ENCODE data around the gene DENND2A.

The DENND2A gene

GRCh38 chr7:140604760-140605159 is 35.9 kb downstream of the DENND2A start:
- H3K4me1 ChIP-seq (ENCODE audit: control insufficient read depth, insufficient read depth, low read length, poor library complexity, severe bottlenecking), result no peaks in the 10 kb centered on the region

GRCh38 chr7:140604076-140604475 is 36.5 kb downstream of the DENND2A start:
- Histone ChIP-seq H3K27ac (ENCODE audit: insufficient read depth, low read length, poor library complexity, severe bottlenecking) (no peak overlapping the region), H3K4me3 (ENCODE audit: insufficient read depth, low read depth, low read length, poor library complexity, severe bottlenecking) (no peak overlapping the region), H3K4me1 (ENCODE audit: control insufficient read depth, insufficient read depth, low read length, poor library complexity, severe bottlenecking) (no peaks in the 10 kb centered on the region), H3K9me3 (ENCODE audit: control insufficient read depth, low read length) (no peaks in the 10 kb centered on the region), H3K27me3 (replicated peaks; ENCODE audit: control insufficient read depth, insufficient read depth, low read length, poor library complexity, severe bottlenecking) (peaks cover under 1% of the 10 kb centered on the region), H3K36me3 (ENCODE audit: control insufficient read depth, insufficient read depth, low read length) (no peaks in the 10 kb centered on the region)
- DNase-seq, result no peak

More at GRCh38 chr7:140604760-140605159, 35.9 kb downstream of the DENND2A start:
- Histone ChIP-seq H3K27ac (ENCODE audit: insufficient read depth, low read length, poor library complexity, severe bottlenecking) (no peak overlapping the region), H3K27me3 (replicated peaks; ENCODE audit: control insufficient read depth, insufficient read depth, low read length, poor library complexity, severe bottlenecking) (no peaks in the 10 kb centered on the region), H3K36me3 (ENCODE audit: control insufficient read depth, insufficient read depth, low read length) (no peaks in the 10 kb centered on the region), H3K4me3 (ENCODE audit: insufficient read depth, low read depth, low read length, poor library complexity, severe bottlenecking) (no peak overlapping the region), H3K9me3 (ENCODE audit: control insufficient read depth, low read length) (no peaks in the 10 kb centered on the region)
- no peak for DNase-seq

GRCh38 chr7:140601566-140602174 is 38.9 kb downstream of the DENND2A start:
- no peak overlapping the region for H3K27ac ChIP-seq (ENCODE audit: insufficient read depth, low read length, poor library complexity, severe bottlenecking)
- peaks cover 3% of the 10 kb centered on the region for H3K27me3 ChIP-seq (replicated peaks; ENCODE audit: control insufficient read depth, insufficient read depth, low read length, poor library complexity, severe bottlenecking)
- no peaks in the 10 kb centered on the region for H3K36me3 ChIP-seq (ENCODE audit: control insufficient read depth, insufficient read depth, low read length)

GRCh38 chr7:140600341-140600740 is 40.3 kb downstream of the DENND2A start:
- Histone ChIP-seq H3K9me3 (ENCODE audit: control insufficient read depth, low read length) (no peaks in the 10 kb centered on the region), H3K4me3 (ENCODE audit: insufficient read depth, low read depth, low read length, poor library complexity, severe bottlenecking) (no peak overlapping the region), H3K27me3 (replicated peaks; ENCODE audit: control insufficient read depth, insufficient read depth, low read length, poor library complexity, severe bottlenecking) (peaks cover 3% of the 10 kb centered on the region), H3K27ac (ENCODE audit: insufficient read depth, low read length, poor library complexity, severe bottlenecking) (no peak overlapping the region), H3K36me3 (ENCODE audit: control insufficient read depth, insufficient read depth, low read length) (no peaks in the 10 kb centered on the region), H3K4me1 (ENCODE audit: control insufficient read depth, insufficient read depth, low read length, poor library complexity, severe bottlenecking) (no peaks in the 10 kb centered on the region)
- no peak for DNase-seq

More at GRCh38 chr7:140601566-140602174, 38.9 kb downstream of the DENND2A start:
- Histone ChIP-seq H3K4me3 (ENCODE audit: insufficient read depth, low read depth, low read length, poor library complexity, severe bottlenecking) (no peak overlapping the region), H3K4me1 (ENCODE audit: control insufficient read depth, insufficient read depth, low read length, poor library complexity, severe bottlenecking) (no peaks in the 10 kb centered on the region), H3K9me3 (ENCODE audit: control insufficient read depth, low read length) (no peaks in the 10 kb centered on the region)
- no peak for DNase-seq

GRCh38 chr7:140597428-140597949 is 43.1 kb downstream of the DENND2A start:
- H3K27me3 ChIP-seq (replicated peaks; ENCODE audit: control insufficient read depth, insufficient read depth, low read length, poor library complexity, severe bottlenecking), result peaks cover 3% of the 10 kb centered on the region
- H3K4me1 ChIP-seq (ENCODE audit: control insufficient read depth, insufficient read depth, low read length, poor library complexity, severe bottlenecking), result no peaks in the 10 kb centered on the region
- no peak overlapping the region for H3K4me3 ChIP-seq (ENCODE audit: insufficient read depth, low read depth, low read length, poor library complexity, severe bottlenecking)
- H3K9me3 ChIP-seq (ENCODE audit: control insufficient read depth, low read length), result no peaks in the 10 kb centered on the region
- no peak for DNase-seq
- H3K27ac ChIP-seq (ENCODE audit: insufficient read depth, low read length, poor library complexity, severe bottlenecking), result no peak overlapping the region
- no peaks in the 10 kb centered on the region for H3K36me3 ChIP-seq (ENCODE audit: control insufficient read depth, insufficient read depth, low read length)

- Histone ChIP-seq H3K27ac (ENCODE audit: insufficient read depth, low read length, poor library complexity, severe bottlenecking) (no peak overlapping the region), H3K27me3 (replicated peaks; ENCODE audit: control insufficient read depth, insufficient read depth, low read length, poor library complexity, severe bottlenecking) (peaks cover 3% of the 10 kb centered on the region), H3K4me1 (ENCODE audit: control insufficient read depth, insufficient read depth, low read length, poor library complexity, severe bottlenecking) (no peaks in the 10 kb centered on the region), H3K9me3 (ENCODE audit: control insufficient read depth, low read length) (no peaks in the 10 kb centered on the region), H3K4me3 (ENCODE audit: insufficient read depth, low read depth, low read length, poor library complexity, severe bottlenecking) (no peak overlapping the region), H3K36me3 (ENCODE audit: control insufficient read depth, insufficient read depth, low read length) (no peaks in the 10 kb centered on the region)
- DNase-seq, result no peak
Observed at GRCh38 chr7:140596519-140597427, 43.8 kb downstream of the DENND2A start.

- Histone ChIP-seq H3K36me3 (ENCODE audit: control insufficient read depth, insufficient read depth, low read length) (no peaks in the 10 kb centered on the region), H3K9me3 (ENCODE audit: control insufficient read depth, low read length) (no peaks in the 10 kb centered on the region), H3K27ac (ENCODE audit: insufficient read depth, low read length, poor library complexity, severe bottlenecking) (no peak overlapping the region), H3K4me1 (ENCODE audit: control insufficient read depth, insufficient read depth, low read length, poor library complexity, severe bottlenecking) (no peaks in the 10 kb centered on the region), H3K4me3 (ENCODE audit: insufficient read depth, low read depth, low read length, poor library complexity, severe bottlenecking) (no peak overlapping the region), H3K27me3 (replicated peaks; ENCODE audit: control insufficient read depth, insufficient read depth, low read length, poor library complexity, severe bottlenecking) (peaks cover 3% of the 10 kb centered on the region)
- DNase-seq, result no peak
Observed at GRCh38 chr7:140595468-140596092, 45.0 kb downstream of the DENND2A start.

GRCh38 chr7:140594131-140594691 is 46.4 kb downstream of the DENND2A start:
- no peak overlapping the region for H3K4me3 ChIP-seq (ENCODE audit: insufficient read depth, low read depth, low read length, poor library complexity, severe bottlenecking)
- H3K9me3 ChIP-seq (ENCODE audit: control insufficient read depth, low read length), result no peaks in the 10 kb centered on the region
- H3K27me3 ChIP-seq (replicated peaks; ENCODE audit: control insufficient read depth, insufficient read depth, low read length, poor library complexity, severe bottlenecking), result peaks cover 3% of the 10 kb centered on the region
- DNase-seq, result no peak
- no peaks in the 10 kb centered on the region for H3K36me3 ChIP-seq (ENCODE audit: control insufficient read depth, insufficient read depth, low read length)
- no peaks in the 10 kb centered on the region for H3K4me1 ChIP-seq (ENCODE audit: control insufficient read depth, insufficient read depth, low read length, poor library complexity, severe bottlenecking)
- no peak overlapping the region for H3K27ac ChIP-seq (ENCODE audit: insufficient read depth, low read length, poor library complexity, severe bottlenecking)

- Histone ChIP-seq H3K4me1 (ENCODE audit: control insufficient read depth, insufficient read depth, low read length, poor library complexity, severe bottlenecking) (no peaks in the 10 kb centered on the region), H3K36me3 (ENCODE audit: control insufficient read depth, insufficient read depth, low read length) (no peaks in the 10 kb centered on the region), H3K27ac (ENCODE audit: insufficient read depth, low read length, poor library complexity, severe bottlenecking) (no peak overlapping the region), H3K27me3 (replicated peaks; ENCODE audit: control insufficient read depth, insufficient read depth, low read length, poor library complexity, severe bottlenecking) (no peaks in the 10 kb centered on the region), H3K9me3 (ENCODE audit: control insufficient read depth, low read length) (no peaks in the 10 kb centered on the region), H3K4me3 (ENCODE audit: insufficient read depth, low read depth, low read length, poor library complexity, severe bottlenecking) (no peak overlapping the region)
- no peak for DNase-seq
Observed at GRCh38 chr7:140593672-140593982, 47.0 kb downstream of the DENND2A start.
